GM15510 (cell line): Measurements from ENCODE around the gene LRRC14B.

Experiments
- POLR2A ChIP-seq: IDR thresholded peaks from 3 replicates; pipeline ENCODE4 v1.6.1; 2011; ENCODE audit warnings: borderline replicate concordance; ENCODE audit not compliant: insufficient read length; ENCODE audit errors: extremely low read depth

LRRC14B gene

GRCh38 chr5:191036-191948, at the start of gene LRRC14B:
TSS of gene LRRC14B (plus strand) at chr5:191495. CDS start at chr5:191539, 44 bp downstream.
- no peak for TF ChIP-seq POLR2A

- no peak for TF ChIP-seq POLR2A
Observed at GRCh38 chr5:141761-142160, 49.5 kb upstream of the LRRC14B start.

- no peak for TF ChIP-seq POLR2A
Observed at GRCh38 chr5:142246-142810, 49.0 kb upstream of the LRRC14B start.

GRCh38 chr5:143041-143440, 48.3 kb upstream of the LRRC14B start:
- TF ChIP-seq POLR2A, result no peak

GRCh38 chr5:144941-145340, 46.4 kb upstream of the LRRC14B start:
- TF ChIP-seq POLR2A, result no peak

GRCh38 chr5:145585-146323, 45.5 kb upstream of the LRRC14B start:
- TF ChIP-seq POLR2A, result no peak

GRCh38 chr5:147751-148150, 43.5 kb upstream of the LRRC14B start:
- TF ChIP-seq POLR2A, result no peak

GRCh38 chr5:149745-150485, 41.4 kb upstream of the LRRC14B start:
- TF ChIP-seq POLR2A, result no peak

- TF ChIP-seq POLR2A, result no peak
Observed at GRCh38 chr5:150746-151145, 40.5 kb upstream of the LRRC14B start.

- no peak for TF ChIP-seq POLR2A
Observed at GRCh38 chr5:152077-152476, 39.2 kb upstream of the LRRC14B start.

- TF ChIP-seq POLR2A, result no peak
Observed at GRCh38 chr5:153256-153655, 38.0 kb upstream of the LRRC14B start.

- TF ChIP-seq POLR2A, result no peak
Observed at GRCh38 chr5:154236-154635, 37.1 kb upstream of the LRRC14B start.

- TF ChIP-seq POLR2A, result no peak
Observed at GRCh38 chr5:154826-155225, 36.5 kb upstream of the LRRC14B start.

GRCh38 chr5:155651-156410, 35.5 kb upstream of the LRRC14B start:
- no peak for TF ChIP-seq POLR2A
